Endothelial cell of umbilical vein (primary cell): ENCODE data around the gene LGR6. TPM values are rescaled to one million over a fixed set of nuclear protein-coding genes. Genes with fewer than 3 reads are reported as not detected.

ENCODE experiments used
- BruUV-seq: library from RNA; stranded (reverse); fragments of 400-500 nt; replicated peaks from 2 replicates; lab custom pipeline; 2021; lab: Mats Ljungman, UMichigan
- CTCF ChIA-PET: fragments of 300-600, 350-600 bp; sonication (Branson Sonifier 250); formaldehyde crosslinking; loops from one replicate; lab custom pipeline; 2021; ENCODE audit warnings: antibody characterized with exemption, inconsistent platforms; lab: Charles Lee
- POLR2A ChIA-PET: fragments of 300-600, 350-600 bp; sonication (Branson Sonifier 250); formaldehyde crosslinking; loops from one replicate; lab custom pipeline; 2021; ENCODE audit warnings: antibody characterized with exemption, inconsistent platforms; lab: Charles Lee
- DNase-seq: peaks from one replicate; pipeline ENCODE4 v3.0.0-alpha.2; 2011; ENCODE audit warnings: low read depth, low spot score
- FAIRE-seq: peaks from 2 replicates; lab custom pipeline; 2011; peaks lifted over from hg19 to GRCh38; lab: Jason Lieb, UNC
- H2AFZ ChIP-seq: 2 replicates; pipeline ENCODE4 v1.6.0; 2012; ENCODE audit warnings: low read depth, low read length, control low read depth, inconsistent platforms
- H3K27ac ChIP-seq: 2 replicates; pipeline ENCODE4 v1.5.1; 2011; ENCODE audit warnings: low read depth, mild to moderate bottlenecking, control low read depth, low read length, moderate library complexity; ENCODE audit not compliant: insufficient read depth
- H3K27me3 ChIP-seq, 2 experiments: 2 replicates each; pipeline versions ENCODE4 v1.6.0 to v1.6.1; 2011; ENCODE audit warnings: low read length in 2 of 2, mixed read lengths in 1 of 2; ENCODE audit not compliant: control insufficient read depth in 2 of 2, insufficient read depth in 2 of 2
- H3K36me3 ChIP-seq, 2 experiments: 2 replicates in 1 of 2; 3 replicates in 1 of 2; pipeline ENCODE4 v1.5.1; 2011; ENCODE audit warnings: low read length in 2 of 2, mild to moderate bottlenecking in 1 of 2, moderate library complexity in 1 of 2; ENCODE audit not compliant: control insufficient read depth in 2 of 2, insufficient read depth in 2 of 2; ENCODE audit errors: extremely low read depth in 1 of 2
- H3K4me1 ChIP-seq: 3 replicates; pipeline ENCODE4 v1.5.1; 2011; ENCODE audit warnings: mild to moderate bottlenecking, low read length; ENCODE audit not compliant: control insufficient read depth, insufficient read depth; ENCODE audit errors: extremely low read depth
- H3K4me2 ChIP-seq: 2 replicates; pipeline ENCODE4 v1.6.1; 2011; ENCODE audit warnings: low read length, control low read depth, mixed read lengths; ENCODE audit not compliant: insufficient read depth
- H3K4me3 ChIP-seq, 3 experiments: fragments of 200-600 bp in 1 of 3; sonication (generic), shearing (Covaris generic) in 1 of 3; replicated peaks in 1 of 3; 2 replicates each; pipeline ENCODE4 v1.5.1; 2011 to 2016; ENCODE audit warnings: control low read depth in 3 of 3, low read length in 3 of 3, mild to moderate bottlenecking in 2 of 3, inconsistent platforms in 1 of 3, low read depth in 1 of 3, moderate library complexity in 1 of 3; ENCODE audit not compliant: insufficient read depth in 1 of 3
- H3K79me2 ChIP-seq: 2 replicates; pipeline ENCODE4 v1.6.0; 2012; ENCODE audit warnings: low read length, inconsistent platforms; ENCODE audit not compliant: control insufficient read depth, insufficient read depth
- H3K9ac ChIP-seq: replicated peaks from 2 replicates; pipeline ENCODE3; 2011; ENCODE audit warnings: low read length, control low read depth; ENCODE audit not compliant: insufficient read depth; ENCODE audit errors: extremely low read depth
- H3K9me1 ChIP-seq: replicated peaks from 3 replicates; pipeline ENCODE4 v1.6.0; 2011; ENCODE audit warnings: mild to moderate bottlenecking, low read length; ENCODE audit not compliant: control insufficient read depth, insufficient read depth; ENCODE audit errors: extremely low read depth
- H3K9me3 ChIP-seq: replicated peaks from 2 replicates; pipeline ENCODE4 v1.5.1; 2012; ENCODE audit warnings: low read length, inconsistent platforms; ENCODE audit not compliant: control insufficient read depth, insufficient read depth
- H4K20me1 ChIP-seq: replicated peaks from 2 replicates; pipeline ENCODE3; 2011; ENCODE audit warnings: mild to moderate bottlenecking, low read length; ENCODE audit not compliant: control insufficient read depth, insufficient read depth; ENCODE audit errors: extremely low read depth
- JUN ChIP-seq: IDR thresholded peaks from 2 replicates; pipeline ENCODE4 v1.6.1; 2011; ENCODE audit warnings: borderline replicate concordance, low read depth; ENCODE audit not compliant: insufficient read length, insufficient read depth
- MAX ChIP-seq: IDR thresholded peaks from 2 replicates; pipeline ENCODE4 v1.6.1; 2011; ENCODE audit not compliant: insufficient read depth, insufficient read length
- POLR2A ChIP-seq: IDR thresholded peaks from 2 replicates; pipeline ENCODE4 v1.6.1; 2012; ENCODE audit warnings: low read depth, mild to moderate bottlenecking, control low read depth, low read length
- POLR2AphosphoS5 ChIP-seq: IDR thresholded peaks from 2 replicates; pipeline ENCODE4 v1.6.1; 2012; ENCODE audit warnings: low read depth, mild to moderate bottlenecking, control low read depth, low read length, moderate library complexity; ENCODE audit not compliant: insufficient read depth
- dilution Hi-C: fragments of 300-500 bp; cut with MboI; formaldehyde crosslinking; loops from one replicate; pipeline ENCODE4 v1.15.0; 2019; ENCODE audit warnings: low sequenced_read_pairs; ENCODE audit not compliant: extremely low pct_ligation_motif_present
- intact Hi-C: fragments of 100-400 bp; cut with micrococcal nuclease; formaldehyde crosslinking; loops from one replicate; pipeline ENCODE4 v1.10.0; 2022
- polyA plus RNA-seq, 4 experiments: library from polyadenylated mRNA; depleted of rRNA in 3 of 4; stranded (reverse) in 3 of 4; unstranded in 1 of 4; fragments of >200 nt; gene quantifications; 2 replicates each; pipeline versions ENCODE4 v1.2.1 to v1.2.3, GENCODE V29; 2011 to 2012; ENCODE audit warnings: missing spikeins in 1 of 4
- total RNA-seq: library from RNA; stranded (reverse); gene quantifications from 2 replicates; pipeline ENCODE4 v1.2.3, GENCODE V29; 2021

Gene LGR6
- total and polyA plus RNA-seq, 2 donors (not counting 3 experiments of a cell fraction or from before 2014, with no cell fraction given): not detected

- FAIRE-seq (no peak), DNase-seq (no peak)
- ChIA-PET POLR2A (no interaction called here), CTCF (interaction anchor here (0.6 to 1.5 kb wide), 22 partner anchors 10 to 484 kb away, joined by 3 to 22 read pairs (median 4); partner anchors contain the start of gene LGR6)
- dilution Hi-C loops (no loop called here), intact Hi-C loops (loop anchor here (1.0 kb wide), 1 partner anchor 80 kb away; no protein-coding TSS in a partner anchor)
- no peaks in the 10 kb centered on the region for H3K79me2 ChIP-seq
- no peaks in the 10 kb centered on the region for H4K20me1 ChIP-seq
- H3K9me1 ChIP-seq: no peaks in the 10 kb centered on the region
- H2AFZ ChIP-seq: peak overlapping the region; percentile 35
- peaks cover 13% of the 10 kb centered on the region for H3K4me1 ChIP-seq
- H3K9me3 ChIP-seq: no peaks in the 10 kb centered on the region
- H3K4me2 ChIP-seq: peak overlapping the region; percentile 46
- TF ChIP-seq POLR2A: no peak
- no peak for TF ChIP-seq MAX
- no peak for TF ChIP-seq POLR2AphosphoS5
- no peak for TF ChIP-seq JUN
- H3K9ac ChIP-seq: no peak overlapping the region
- no peak overlapping the region for H3K27ac ChIP-seq
- no TSS peak for BruUV-seq
- H3K36me3 ChIP-seq: no peaks in the 10 kb centered on the region
- peaks cover 0 to 2% of the 10 kb centered on the region in 2 experiments for H3K27me3 ChIP-seq
- H3K4me3 ChIP-seq: no peak overlapping the region
Observed at GRCh38 chr1:202235003-202235660, 41.5 kb downstream of the LGR6 start.
